HepG2 (cell line): Measurements from ENCODE around the gene LRRN2. TPM values are rescaled to one million over a fixed set of nuclear protein-coding genes. Genes with fewer than 3 reads are reported as not detected.

Experiments
- ATAC-seq: fragments of 200-7000 bp; cut with Tn5 transposase; 3 replicates; pipeline ENCODE4 v1.9.1; 2020; ENCODE audit warnings: mild to moderate bottlenecking, moderate library complexity
- BruUV-seq: library from RNA; stranded (reverse); fragments of 400-500 nt; replicated peaks from 2 replicates; lab custom pipeline; 2021; lab: Mats Ljungman, UMichigan
- CTCF ChIA-PET: fragments of 300-600 bp; formaldehyde crosslinking; extraction: SDS; loops from one replicate; lab custom pipeline; 2021; ENCODE audit warnings: low total read pairs, inconsistent platforms, low intra/inter-chr PET ratio; lab: Yijun Ruan, JAX
- POLR2A ChIA-PET: fragments of 350-600 bp; sonication (Branson Sonifier 250); formaldehyde crosslinking; loops from one replicate; lab custom pipeline; 2020; ENCODE audit warnings: antibody characterized with exemption, inconsistent platforms; lab: Yijun Ruan, JAX
- DNase-seq: peaks from one replicate; pipeline ENCODE4 v3.0.0-alpha.2; 2015; ENCODE audit warnings: low spot score
- FAIRE-seq: peaks from 3 replicates; lab custom pipeline; 2011; peaks lifted over from hg19 to GRCh38; lab: Jason Lieb, UNC
- H2AFZ ChIP-seq: one replicate; pipeline ENCODE4 v1.6.1; 2011; ENCODE audit warnings: low read length, inconsistent platforms
- H3K27ac ChIP-seq: fragments of 300-600 bp; 3 replicates; pipeline ENCODE4 v1.8.0; 2011; ENCODE audit warnings: mixed run types, mild to moderate bottlenecking, mixed read lengths, low read length, inconsistent platforms; ENCODE audit not compliant: insufficient read depth; ENCODE audit errors: extremely low read length
- H3K27me3 ChIP-seq, 2 experiments: fragments of 200-600 bp in 1 of 2; 2 replicates in 1 of 2; 3 replicates in 1 of 2; pipeline versions ENCODE4 v1.6.0 to v1.8.0; 2011; ENCODE audit warnings: low read length in 2 of 2, mild to moderate bottlenecking in 2 of 2, moderate library complexity in 2 of 2, inconsistent platforms in 1 of 2; ENCODE audit not compliant: insufficient read depth in 2 of 2, control insufficient read depth in 1 of 2
- H3K36me3 ChIP-seq, 2 experiments: fragments of 200-600 bp in 1 of 2; replicated peaks in 1 of 2; 2 replicates in 1 of 2; 3 replicates in 1 of 2; pipeline versions ENCODE4 v1.5.1 to v1.8.0; 2011; ENCODE audit warnings: low read length in 2 of 2, inconsistent platforms in 1 of 2; ENCODE audit not compliant: insufficient read depth in 2 of 2, control insufficient read depth in 1 of 2
- H3K4me1 ChIP-seq: 2 replicates; pipeline ENCODE4 v1.5.1; 2012; ENCODE audit warnings: low read length, inconsistent platforms; ENCODE audit not compliant: insufficient read depth
- H3K4me2 ChIP-seq: 2 replicates; pipeline ENCODE4 v1.6.0; 2011; ENCODE audit warnings: low read depth, low read length, inconsistent platforms
- H3K4me3 ChIP-seq, 3 experiments: fragments of 200-600 bp in 1 of 3; sonication (generic), shearing (Covaris generic) in 1 of 3; replicated peaks in 1 of 3; 2 replicates each; pipeline ENCODE4 v1.5.1; 2011 to 2016; ENCODE audit warnings: low read length in 3 of 3, inconsistent platforms in 2 of 3, low read depth in 2 of 3, mild to moderate bottlenecking in 2 of 3, control low read depth in 1 of 3, mixed read lengths in 1 of 3; ENCODE audit not compliant: insufficient read depth in 1 of 3
- H3K79me2 ChIP-seq: one replicate; pipeline ENCODE4 v1.6.1; 2011; ENCODE audit warnings: low read length, inconsistent platforms; ENCODE audit not compliant: insufficient read depth
- H3K9ac ChIP-seq: 2 replicates; pipeline ENCODE4 v1.6.0; 2011; ENCODE audit warnings: mild to moderate bottlenecking, low read depth, low read length, inconsistent platforms; ENCODE audit not compliant: insufficient read depth
- H3K9me3 ChIP-seq: 2 replicates; pipeline ENCODE4 v1.5.1; 2012; ENCODE audit warnings: mild to moderate bottlenecking, low read length
- H4K20me1 ChIP-seq: 2 replicates; pipeline ENCODE4 v1.6.0; 2011; ENCODE audit warnings: inconsistent platforms, mild to moderate bottlenecking, low read length, moderate library complexity; ENCODE audit not compliant: insufficient read depth
- GTF2F1 ChIP-seq: fragments of 150-350 bp; IDR thresholded peaks from 2 replicates; pipeline ENCODE4 v1.6.1; 2014; ENCODE audit warnings: low read length
- HNRNPLL ChIP-seq: fragments of 200-400 bp; formaldehyde crosslinking; IDR thresholded peaks from 2 replicates; pipeline ENCODE4 v1.6.1; 2017; ENCODE audit warnings: mild to moderate bottlenecking, low read depth, low read length; ENCODE audit not compliant: poor library complexity, severe bottlenecking
- PHB2 ChIP-seq: fragments of 450-650 bp; IDR thresholded peaks from 2 replicates; pipeline ENCODE4 v1.6.1; 2018; ENCODE audit not compliant: partially characterized antibody
- ZNF121 ChIP-seq: sonication (generic); formaldehyde crosslinking; IDR thresholded peaks from 2 replicates; pipeline ENCODE4 v1.5.0; 2020; ENCODE audit warnings: mild to moderate bottlenecking, missing genetic modification reagents
- ZNF646 ChIP-seq: sonication (generic); formaldehyde crosslinking; IDR thresholded peaks from 2 replicates; pipeline ENCODE4 v1.9.0; 2021; ENCODE audit warnings: mild to moderate bottlenecking, missing genetic modification reagents
- ZNF891 ChIP-seq: sonication (generic); formaldehyde crosslinking; IDR thresholded peaks from 2 replicates; pipeline ENCODE4 v1.5.0; 2020; ENCODE audit warnings: mild to moderate bottlenecking, missing genetic modification reagents
- WGBS: methylation state at CpG from one replicate; pipeline ENCODE4 v1.1.6; 2017; ENCODE audit warnings: low lambda C conversion rate; 5-methylcytosine and 5-hydroxymethylcytosine counted together
- in situ Hi-C: cut with HindIII; loops from 2 replicates; pipeline ENCODE4 v1.10.0; 2017; ENCODE audit warnings: low pct_unique_long_range_greater_than_20kb; ENCODE audit not compliant: extremely low pct_ligation_motif_present
- intact Hi-C: fragments of 100-400 bp; cut with micrococcal nuclease; formaldehyde crosslinking; loops from one replicate; pipeline ENCODE4 v1.10.0; 2022; ENCODE audit not compliant: unreplicated experiment
- polyA plus RNA-seq, 8 experiments: library from polyadenylated mRNA; depleted of rRNA in 3 of 8; stranded (reverse) in 7 of 8; unstranded in 1 of 8; fragments of >200 nt; fragmentation: Illumina TruSeq in 4 of 8; extraction: Trizol in 4 of 8; gene quantifications; 2 replicates each; pipeline versions ENCODE4 v1.2.1 to v1.2.3, GENCODE V29; 2011 to 2016; ENCODE audit warnings: low read depth in 4 of 8, missing spikeins in 1 of 8, mixed read lengths in 1 of 8; ENCODE audit not compliant: insufficient read depth in 1 of 8
- total RNA-seq, 5 experiments: library from RNA; depleted of rRNA; stranded (reverse); fragments of >200 nt; fragmentation: Illumina TruSeq; extraction: Trizol; gene quantifications; 2 replicates each; pipeline ENCODE4 v1.2.3, GENCODE V29; 2016; ENCODE audit warnings: low read depth in 1 of 5

LRRN2 gene
- total and polyA plus RNA-seq, 2 of the 13 experiments (the other 11 are each of a cell fraction or from before 2014, with no cell fraction given), result not detected

GRCh38 chr1:204697893-204698292 lies 12.4 kb upstream of the LRRN2 start:
- CTCF ChIA-PET, result no interaction called here
- no peak overlapping the region for H3K4me3 ChIP-seq
- H3K4me2 ChIP-seq, result no peak overlapping the region
- no peaks in the 10 kb centered on the region for H3K79me2 ChIP-seq
- peaks cover 1 to 26% of the 10 kb centered on the region in 2 experiments; a peak in 2 of 5 replicates for H3K27me3 ChIP-seq
- H2AFZ ChIP-seq, result no peak overlapping the region
- no peaks in the 10 kb centered on the region for H3K36me3 ChIP-seq
- H3K4me1 ChIP-seq, result no peaks in the 10 kb centered on the region
- H3K9me3 ChIP-seq, result no peaks in the 10 kb centered on the region
- no peak for TF ChIP-seq HNRNPLL
- no peak for TF ChIP-seq ZNF891 (CRISPR knock-in tag)
- TF ChIP-seq GTF2F1, result no peak
- TF ChIP-seq ZNF646 (CRISPR knock-in tag), result no peak
- no peak for TF ChIP-seq ZNF121
- no peak for TF ChIP-seq PHB2
- no peak for FAIRE-seq
- no peak for DNase-seq
- intact Hi-C loops (no loop called here), in situ Hi-C loops (no loop called here)
- no peak overlapping the region for H3K9ac ChIP-seq
- POLR2A ChIA-PET, result no interaction called here
- WGBS, result 52% methylated on average over 5 of the region's 5 CpGs
- no peaks in the 10 kb centered on the region for H4K20me1 ChIP-seq
- H3K27ac ChIP-seq, result no peak overlapping the region
- no TSS peak for BruUV-seq
- no peak for ATAC-seq
